ENCODE measurements around the gene PFDN6. TPM values are rescaled to one million over a fixed set of nuclear protein-coding genes. Genes with fewer than 3 reads are reported as not detected.

PFDN6 gene
- total and polyA plus RNA-seq, 9 of the 15 experiments (the other 6 are each of a cell fraction or from before 2014, with no cell fraction given) = 6.8 to 475 (median 216) TPM

DNA sequence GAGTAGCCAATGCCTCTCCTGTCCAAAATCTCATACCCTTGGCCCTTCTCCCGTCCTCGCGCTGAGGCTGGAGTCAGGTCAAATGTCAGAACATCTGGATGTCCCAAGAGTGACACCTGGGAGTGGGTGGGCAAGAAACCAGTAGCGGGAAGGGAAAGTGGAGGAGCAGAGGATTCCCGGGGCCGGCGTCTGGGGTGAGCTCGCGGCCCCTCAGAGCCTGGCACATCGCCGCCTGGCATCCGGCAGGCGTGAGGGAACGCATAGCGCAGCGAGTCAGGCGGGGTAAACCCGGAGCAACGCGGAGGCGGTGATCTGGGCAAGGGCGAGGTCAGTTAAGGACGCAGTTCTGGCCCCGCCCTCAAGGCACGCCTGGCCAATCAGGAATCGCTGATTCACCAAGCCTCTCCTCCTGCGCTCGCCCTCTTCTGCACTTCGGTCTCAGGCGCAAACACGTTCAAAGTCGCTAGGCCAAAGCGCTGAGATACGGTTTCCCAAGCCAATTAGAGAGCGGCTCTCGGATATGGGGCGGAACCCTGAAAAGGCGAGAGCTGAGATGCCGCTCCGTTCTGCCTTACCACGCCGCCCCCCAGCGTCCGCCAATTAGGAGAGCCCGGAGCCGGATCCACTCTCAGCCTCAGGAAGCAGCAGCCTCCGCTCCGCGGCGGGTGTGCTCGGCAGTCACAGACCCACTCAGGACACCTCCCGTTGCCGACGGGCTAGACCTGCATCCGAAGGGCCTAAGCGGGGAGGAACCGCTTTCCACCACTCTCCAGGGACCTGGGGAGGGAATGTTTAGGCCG is 40.3 kb upstream of the PFDN6 start (continued):
- TF ChIP-seq TAL1 (IDR thresholded peaks at IDR 0.05) (no peak), HMBOX1 (IDR thresholded peaks at IDR 0.05) (peak; percentile 46; the same call in 1 of the 2 replicates), SETDB1 (IDR thresholded peaks at IDR 0.05; ENCODE audit: low read length) (no peak), ZNF41 (CRISPR knock-in tag; conservative IDR thresholded peaks at IDR 0.05) (no peak), NR4A1 (CRISPR knock-in tag; IDR thresholded peaks at IDR 0.05) (peak; percentile 74; the same call in 1 of the 2 replicates), NR4A1 (tag; IDR thresholded peaks at IDR 0.05) (no peak; the same call in 1 of the 2 replicates), ZNF77 (CRISPR knock-in tag; IDR thresholded peaks at IDR 0.05) (no peak), NCOA2 (IDR thresholded peaks at IDR 0.05; ENCODE audit: partially characterized antibody in 2 of 2) (no peak), HOXB6 (CRISPR knock-in tag; IDR thresholded peaks at IDR 0.05; ENCODE audit: borderline replicate concordance) (no peak), ATF1 (CRISPR knock-in tag; IDR thresholded peaks at IDR 0.05) (no peak; the same call in 1 of the 2 replicates), ATF1 (tag; IDR thresholded peaks at IDR 0.05) (peak; percentile 83), HNRNPUL1 (IDR thresholded peaks at IDR 0.05; ENCODE audit: low read length) (no peak), GTF2F1 (IDR thresholded peaks at IDR 0.05; ENCODE audit: low read depth, low read length) (no peak), MCM7 (IDR thresholded peaks at IDR 0.05) (no peak), SMARCA5 (IDR thresholded peaks at IDR 0.05) (no peak), ZNF583 (CRISPR knock-in tag; IDR thresholded peaks at IDR 0.05) (no peak), MXI1 (IDR thresholded peaks at IDR 0.05; ENCODE audit: low read depth, low read length) (0 out of 2 replicates have a peak, but pooled peaks have one; percentile 9), TCF15 (CRISPR knock-in tag; IDR thresholded peaks at IDR 0.05) (no peak), MCM5 (IDR thresholded peaks at IDR 0.05; ENCODE audit: low read depth) (no peak), ARID3B (CRISPR knock-in tag; IDR thresholded peaks at IDR 0.05; ENCODE audit: borderline replicate concordance) (no peak)
- TF ChIP-seq, protein P1, sequence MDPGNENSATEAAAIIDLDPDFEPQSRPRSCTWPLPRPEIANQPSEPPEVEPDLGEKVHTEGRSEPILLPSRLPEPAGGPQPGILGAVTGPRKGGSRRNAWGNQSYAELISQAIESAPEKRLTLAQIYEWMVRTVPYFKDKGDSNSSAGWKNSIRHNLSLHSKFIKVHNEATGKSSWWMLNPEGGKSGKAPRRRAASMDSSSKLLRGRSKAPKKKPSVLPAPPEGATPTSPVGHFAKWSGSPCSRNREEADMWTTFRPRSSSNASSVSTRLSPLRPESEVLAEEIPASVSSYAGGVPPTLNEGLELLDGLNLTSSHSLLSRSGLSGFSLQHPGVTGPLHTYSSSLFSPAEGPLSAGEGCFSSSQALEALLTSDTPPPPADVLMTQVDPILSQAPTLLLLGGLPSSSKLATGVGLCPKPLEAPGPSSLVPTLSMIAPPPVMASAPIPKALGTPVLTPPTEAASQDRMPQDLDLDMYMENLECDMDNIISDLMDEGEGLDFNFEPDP (CRISPR knock-in tag; IDR thresholded peaks at IDR 0.05) = peak; percentile 48; the same call in 1 of the 2 replicates
- TF ChIP-seq, protein P2, sequence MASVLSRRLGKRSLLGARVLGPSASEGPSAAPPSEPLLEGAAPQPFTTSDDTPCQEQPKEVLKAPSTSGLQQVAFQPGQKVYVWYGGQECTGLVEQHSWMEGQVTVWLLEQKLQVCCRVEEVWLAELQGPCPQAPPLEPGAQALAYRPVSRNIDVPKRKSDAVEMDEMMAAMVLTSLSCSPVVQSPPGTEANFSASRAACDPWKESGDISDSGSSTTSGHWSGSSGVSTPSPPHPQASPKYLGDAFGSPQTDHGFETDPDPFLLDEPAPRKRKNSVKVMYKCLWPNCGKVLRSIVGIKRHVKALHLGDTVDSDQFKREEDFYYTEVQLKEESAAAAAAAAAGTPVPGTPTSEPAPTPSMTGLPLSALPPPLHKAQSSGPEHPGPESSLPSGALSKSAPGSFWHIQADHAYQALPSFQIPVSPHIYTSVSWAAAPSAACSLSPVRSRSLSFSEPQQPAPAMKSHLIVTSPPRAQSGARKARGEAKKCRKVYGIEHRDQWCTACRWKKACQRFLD (CRISPR knock-in tag; IDR thresholded peaks at IDR 0.05) = no peak
- TF ChIP-seq, protein P3, sequence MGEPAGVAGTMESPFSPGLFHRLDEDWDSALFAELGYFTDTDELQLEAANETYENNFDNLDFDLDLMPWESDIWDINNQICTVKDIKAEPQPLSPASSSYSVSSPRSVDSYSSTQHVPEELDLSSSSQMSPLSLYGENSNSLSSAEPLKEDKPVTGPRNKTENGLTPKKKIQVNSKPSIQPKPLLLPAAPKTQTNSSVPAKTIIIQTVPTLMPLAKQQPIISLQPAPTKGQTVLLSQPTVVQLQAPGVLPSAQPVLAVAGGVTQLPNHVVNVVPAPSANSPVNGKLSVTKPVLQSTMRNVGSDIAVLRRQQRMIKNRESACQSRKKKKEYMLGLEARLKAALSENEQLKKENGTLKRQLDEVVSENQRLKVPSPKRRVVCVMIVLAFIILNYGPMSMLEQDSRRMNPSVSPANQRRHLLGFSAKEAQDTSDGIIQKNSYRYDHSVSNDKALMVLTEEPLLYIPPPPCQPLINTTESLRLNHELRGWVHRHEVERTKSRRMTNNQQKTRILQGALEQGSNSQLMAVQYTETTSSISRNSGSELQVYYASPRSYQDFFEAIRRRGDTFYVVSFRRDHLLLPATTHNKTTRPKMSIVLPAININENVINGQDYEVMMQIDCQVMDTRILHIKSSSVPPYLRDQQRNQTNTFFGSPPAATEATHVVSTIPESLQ (CRISPR knock-in tag; IDR thresholded peaks at IDR 0.05) = no peak

All from K562 (cell line).